Measurements from ENCODE around the gene MID2. TPM values are rescaled to one million over a fixed set of nuclear protein-coding genes. Genes with fewer than 3 reads are reported as not detected.
A peak's percentile ranks its signal among the peaks of the same experiment; 100 is the strongest.

The MID2 gene
- total RNA-seq, 4 donors from 2014 or later = 37.9 to 55.3 (median 46.5) TPM

DNA sequence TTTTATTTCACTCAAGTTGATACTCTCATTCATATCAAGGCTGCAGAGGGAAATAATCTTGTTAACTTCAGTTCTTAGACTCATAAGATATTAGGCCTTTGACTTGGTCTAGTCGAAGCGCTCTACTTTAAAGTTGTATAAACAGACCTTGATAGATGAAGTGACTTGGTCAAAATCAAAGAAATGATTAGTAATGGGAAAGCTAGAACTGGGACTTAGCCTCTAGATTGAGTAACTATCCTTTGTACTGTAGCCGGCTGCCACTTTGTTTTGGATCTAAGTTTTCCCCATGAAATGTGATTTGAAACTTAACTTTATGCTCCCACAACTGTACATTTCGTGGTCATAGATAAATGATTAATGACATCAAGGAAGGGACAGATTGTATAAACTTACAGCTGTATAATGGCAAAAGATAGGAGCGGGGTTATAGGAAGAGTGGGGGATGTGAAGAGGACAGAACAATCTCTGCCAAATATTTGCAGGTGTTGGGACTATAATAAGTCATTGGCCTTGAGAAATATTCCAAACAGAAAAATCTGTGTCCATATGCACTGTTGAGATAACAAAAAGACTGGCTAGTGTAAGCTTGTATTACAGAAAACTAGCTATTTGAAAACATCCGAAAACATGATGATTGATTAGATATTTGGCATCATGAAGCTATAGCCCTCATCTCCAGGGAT, 17.2 kb downstream of the MID2 start:
- TF ChIP-seq POLR2A (IDR thresholded peaks at IDR 0.05) = no peak
- TF ChIP-seq, protein P1, sequence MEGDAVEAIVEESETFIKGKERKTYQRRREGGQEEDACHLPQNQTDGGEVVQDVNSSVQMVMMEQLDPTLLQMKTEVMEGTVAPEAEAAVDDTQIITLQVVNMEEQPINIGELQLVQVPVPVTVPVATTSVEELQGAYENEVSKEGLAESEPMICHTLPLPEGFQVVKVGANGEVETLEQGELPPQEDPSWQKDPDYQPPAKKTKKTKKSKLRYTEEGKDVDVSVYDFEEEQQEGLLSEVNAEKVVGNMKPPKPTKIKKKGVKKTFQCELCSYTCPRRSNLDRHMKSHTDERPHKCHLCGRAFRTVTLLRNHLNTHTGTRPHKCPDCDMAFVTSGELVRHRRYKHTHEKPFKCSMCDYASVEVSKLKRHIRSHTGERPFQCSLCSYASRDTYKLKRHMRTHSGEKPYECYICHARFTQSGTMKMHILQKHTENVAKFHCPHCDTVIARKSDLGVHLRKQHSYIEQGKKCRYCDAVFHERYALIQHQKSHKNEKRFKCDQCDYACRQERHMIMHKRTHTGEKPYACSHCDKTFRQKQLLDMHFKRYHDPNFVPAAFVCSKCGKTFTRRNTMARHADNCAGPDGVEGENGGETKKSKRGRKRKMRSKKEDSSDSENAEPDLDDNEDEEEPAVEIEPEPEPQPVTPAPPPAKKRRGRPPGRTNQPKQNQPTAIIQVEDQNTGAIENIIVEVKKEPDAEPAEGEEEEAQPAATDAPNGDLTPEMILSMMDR (IDR thresholded peaks at IDR 0.05) = no peak
- Histone ChIP-seq H3K36me3 (peaks cover 4 to 5% of the 10 kb centered on the region in 2 donors), H3K27me3 (no peaks in the 10 kb centered on the region), H3K27ac (no peak overlapping the region), H3K9me3 (no peaks in the 10 kb centered on the region), H3K4me1 (peaks cover 4 to 10% of the 10 kb centered on the region in 2 donors), H3K4me3 (replicated peaks in 1 of 3) (no peak overlapping the region)
- intact Hi-C loops (cut with DNase I) = no loop called here
- DNase-seq = no peak
- whole genome bisulfite sequencing, 2 donors = 80 to 82% methylated on average over 6 of the region's 6 CpGs

DNA sequence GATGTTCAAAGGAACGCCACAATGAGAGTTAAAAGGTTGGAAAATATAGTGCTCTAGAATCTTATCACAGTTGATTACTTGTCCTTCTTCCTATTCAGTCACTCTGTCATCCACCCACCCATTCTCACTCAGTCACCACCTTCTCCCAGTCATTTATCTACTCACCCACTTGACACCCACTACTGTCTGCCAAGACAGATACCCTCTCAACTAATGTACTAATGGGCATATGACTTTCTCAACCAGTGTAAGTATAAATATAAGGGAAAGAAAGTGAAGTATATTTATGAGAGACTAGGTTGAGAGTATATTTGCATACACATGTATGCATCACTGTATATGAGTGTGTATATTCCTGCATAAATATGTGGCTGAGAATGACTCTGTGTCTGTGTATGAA, 20.0 kb downstream of the MID2 start:
- no peak overlapping the region for H3K27ac ChIP-seq
- no peak for DNase-seq
- H3K27me3 ChIP-seq = no peaks in the 10 kb centered on the region
- H3K9me3 ChIP-seq = no peaks in the 10 kb centered on the region
- no peak for TF ChIP-seq POLR2A (IDR thresholded peaks at IDR 0.05)
- TF ChIP-seq, protein P1 (IDR thresholded peaks at IDR 0.05) = no peak
- WGBS, 2 donors = 52 to 58% methylated on average over 1 of the region's 1 CpG
- intact Hi-C loops (cut with DNase I) = no loop called here
- peaks cover 0 to 13% of the 10 kb centered on the region in 2 donors for H3K4me1 ChIP-seq
- no peak overlapping the region for H3K4me3 ChIP-seq (replicated peaks in 1 of 3)
- H3K36me3 ChIP-seq = peaks cover 4 to 5% of the 10 kb centered on the region in 2 donors

DNA sequence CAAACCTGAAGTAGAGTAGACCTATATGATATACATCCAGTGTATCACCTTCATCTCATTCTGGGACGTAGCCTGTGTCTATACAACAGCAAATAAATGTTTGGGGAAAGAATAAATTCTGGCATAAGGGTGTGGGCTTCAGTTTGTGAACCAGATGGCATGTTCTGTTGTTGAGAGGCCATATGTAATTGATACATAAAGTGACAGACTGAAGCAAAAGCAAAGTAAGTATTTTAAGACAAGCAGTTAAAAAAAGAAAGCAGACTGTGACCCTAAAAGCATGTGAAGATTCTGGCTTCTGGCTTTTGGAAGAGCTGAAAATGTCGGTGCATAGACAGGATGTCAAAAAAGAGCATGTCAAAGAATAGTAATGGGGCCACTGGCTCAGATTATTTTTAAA, 22.9 kb downstream of the MID2 start:
- H3K4me1 ChIP-seq = peaks cover 0 to 13% of the 10 kb centered on the region in 2 donors
- intact Hi-C loops (cut with DNase I) = no loop called here
- no peaks in the 10 kb centered on the region for H3K36me3 ChIP-seq
- H3K4me3 ChIP-seq (replicated peaks in 1 of 3) = no peak overlapping the region
- DNase-seq = no peak
- no peak overlapping the region for H3K27ac ChIP-seq
- H3K9me3 ChIP-seq = no peaks in the 10 kb centered on the region
- H3K27me3 ChIP-seq = no peaks in the 10 kb centered on the region
- WGBS, 2 donors = 73 to 84% methylated on average over 2 of the region's 2 CpGs
- TF ChIP-seq POLR2A (IDR thresholded peaks at IDR 0.05) = no peak
- TF ChIP-seq, protein P1 (IDR thresholded peaks at IDR 0.05) = no peak

DNA sequence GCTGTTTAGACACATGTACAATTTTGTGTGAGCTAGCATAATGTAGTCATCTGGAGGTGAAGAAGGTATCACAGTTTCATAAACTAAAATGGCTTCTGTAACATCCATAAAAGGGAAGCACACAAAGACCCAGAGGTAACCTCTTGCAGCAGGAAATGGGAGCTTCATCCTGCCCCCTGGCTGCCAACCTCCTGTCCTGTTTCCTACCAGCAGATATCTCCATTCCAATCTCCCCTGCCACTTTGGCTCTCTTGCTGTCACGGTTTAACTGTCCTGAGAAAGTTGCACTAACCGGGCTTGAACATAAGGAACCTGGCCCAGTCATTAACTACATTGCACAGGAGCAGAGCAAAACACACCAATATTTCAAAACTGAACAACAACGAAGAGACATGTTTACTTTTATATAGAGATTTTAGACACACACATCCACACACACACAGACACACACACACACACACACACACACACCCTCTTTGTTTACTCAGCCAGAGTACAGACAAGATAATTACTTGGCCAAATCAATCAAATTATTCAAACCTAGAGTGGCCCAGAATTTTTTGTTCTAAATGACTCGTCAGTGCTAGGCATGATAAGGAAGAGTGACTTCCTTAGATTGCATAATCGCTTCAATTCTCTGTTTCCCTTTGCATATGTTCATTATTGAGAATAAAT, 24.2 kb downstream of the MID2 start:
- 61% methylated on average over 4 to 5 of the region's 5 CpGs for WGBS, 2 donors
- peak overlapping the region in 1 of 3 donors; percentile 14 for H3K27ac ChIP-seq
- H3K36me3 ChIP-seq = no peaks in the 10 kb centered on the region
- intact Hi-C loops (cut with DNase I) = no loop called here
- peak in 1 of 2 donors; percentile 8 for DNase-seq
- no peaks in the 10 kb centered on the region for H3K9me3 ChIP-seq
- no peaks in the 10 kb centered on the region for H3K27me3 ChIP-seq
- TF ChIP-seq POLR2A (IDR thresholded peaks at IDR 0.05) = no peak
- TF ChIP-seq, protein P1 (IDR thresholded peaks at IDR 0.05) = peak in 1 of 6 experiments; percentile 20
- peaks cover 0 to 13% of the 10 kb centered on the region in 2 donors for H3K4me1 ChIP-seq
- H3K4me3 ChIP-seq (replicated peaks in 1 of 3) = no peak overlapping the region

DNA sequence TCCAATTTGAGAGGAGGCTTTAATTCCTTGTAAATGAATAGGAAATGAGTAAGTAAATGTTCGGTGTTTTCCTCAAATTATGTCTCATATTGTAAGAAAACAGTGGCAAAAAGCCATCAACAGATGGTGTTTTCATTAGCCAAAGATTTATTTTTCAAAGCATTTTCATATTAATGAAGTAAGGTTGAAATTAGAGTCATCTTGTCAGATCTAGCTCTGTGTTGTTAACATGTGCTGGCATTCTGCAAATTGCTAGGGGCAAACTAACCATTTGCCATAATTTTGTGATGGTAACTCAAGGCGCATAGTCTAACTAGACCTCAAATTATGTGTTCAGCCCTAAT, 24.7 kb downstream of the MID2 start:
- no peaks in the 10 kb centered on the region for H3K36me3 ChIP-seq
- no peak for DNase-seq
- no peaks in the 10 kb centered on the region for H3K27me3 ChIP-seq
- H3K27ac ChIP-seq = no peak overlapping the region
- peaks cover 0 to 13% of the 10 kb centered on the region in 2 donors for H3K4me1 ChIP-seq
- no peak overlapping the region for H3K4me3 ChIP-seq (replicated peaks in 1 of 3)
- 77 to 82% methylated on average over 2 of the region's 2 CpGs for WGBS, 2 donors
- no peaks in the 10 kb centered on the region for H3K9me3 ChIP-seq
- intact Hi-C loops (cut with DNase I) = no loop called here
- TF ChIP-seq, protein P1 (IDR thresholded peaks at IDR 0.05) = no peak
- no peak for TF ChIP-seq POLR2A (IDR thresholded peaks at IDR 0.05)

Data from thyroid gland (tissue), 4 donors.